ENCODE data around the gene SYTL2. TPM values are rescaled to one million over a fixed set of nuclear protein-coding genes. Genes with fewer than 3 reads are reported as not detected.
"Not testable (repeated sequence)": the region's sequence is repeated elsewhere in the genome, so short reads cannot be mapped to it uniquely, and the experiment has no call there.

The SYTL2 gene
- polyA plus RNA-seq, 3 donors from 2014 or later: 26.1 to 67.0 (median 33.3) TPM

DNA sequence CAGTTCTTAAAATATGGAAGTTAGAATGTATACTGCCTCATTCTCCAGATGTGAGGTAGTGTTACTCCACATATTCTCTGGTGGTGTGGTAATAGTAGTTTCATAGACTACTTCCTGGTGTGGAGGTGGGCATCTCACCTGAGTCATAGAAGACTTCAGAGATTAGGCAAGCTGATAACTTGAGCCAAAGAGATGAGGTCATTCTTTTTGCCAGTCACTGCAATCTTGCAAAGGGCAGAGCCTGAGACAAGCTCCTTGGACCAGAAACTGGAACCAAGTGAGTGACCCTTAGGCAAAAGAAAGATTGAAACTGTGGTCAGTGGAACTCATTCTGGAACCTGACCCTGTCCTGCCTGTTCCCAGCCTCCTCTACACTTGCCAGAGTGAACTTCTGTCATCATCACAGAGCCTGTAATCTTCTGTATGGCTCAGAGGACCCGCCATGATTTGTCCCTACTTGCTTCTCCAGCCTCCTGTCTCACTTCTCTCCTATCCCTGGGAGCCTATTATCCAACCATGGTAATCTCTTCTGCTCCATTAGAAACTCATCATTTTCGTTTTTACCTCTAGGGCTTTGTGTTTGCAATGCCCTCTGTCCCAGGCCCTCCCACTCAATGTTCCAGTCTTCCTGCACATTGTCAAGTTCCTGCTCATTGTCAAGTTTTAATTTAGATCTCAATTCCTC lies 33.6 kb upstream of the SYTL2 start:
- no peak for DNase-seq
- Mint-ChIP-seq H3K4me3 (no peak overlapping the region), H3K4me1 (no peaks in the 10 kb centered on the region), H3K36me3 (peaks cover 4 to 8% (median 5%) of the 10 kb centered on the region in 3 donors), H3K27ac (peak overlapping the region in 1 of 6 donors; percentile 18), H3K27me3 (ENCODE audit: low read depth in 3 of 3) (peaks cover 0 to 2% (median 2%) of the 10 kb centered on the region in 3 donors), H3K9me3 (no peaks in the 10 kb centered on the region)

DNA sequence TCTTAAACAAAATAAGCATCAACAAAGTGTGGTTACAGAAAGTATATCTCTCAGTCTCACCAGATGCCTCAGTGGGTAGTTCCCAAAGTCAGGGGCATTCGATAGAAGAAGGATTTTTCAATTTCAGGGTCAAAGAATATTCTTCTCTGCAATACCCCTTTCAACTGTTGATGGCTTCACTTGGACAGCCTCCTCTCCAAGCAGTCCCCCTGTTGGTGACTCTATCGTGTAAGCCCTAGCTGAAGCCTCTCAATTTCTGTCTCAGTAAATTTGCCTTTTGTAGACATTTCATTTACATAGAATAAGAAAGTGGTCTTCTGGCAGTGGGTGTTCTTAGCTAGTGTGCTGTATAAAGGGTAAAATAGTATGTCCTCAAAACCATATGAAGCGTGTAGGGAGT lies 33.0 kb upstream of the SYTL2 start:
- peaks cover 2% of the 10 kb centered on the region in 3 donors for H3K27me3 Mint-ChIP-seq (ENCODE audit: low read depth in 3 of 3)
- no peaks in the 10 kb centered on the region for H3K4me1 Mint-ChIP-seq
- DNase-seq: no peak
- H3K9me3 Mint-ChIP-seq: no peaks in the 10 kb centered on the region
- peak overlapping the region in 1 of 6 donors; percentile 18 for H3K27ac Mint-ChIP-seq
- peaks cover 5 to 8% (median 5%) of the 10 kb centered on the region in 3 donors for H3K36me3 Mint-ChIP-seq
- no peak overlapping the region for H3K4me3 Mint-ChIP-seq

DNA sequence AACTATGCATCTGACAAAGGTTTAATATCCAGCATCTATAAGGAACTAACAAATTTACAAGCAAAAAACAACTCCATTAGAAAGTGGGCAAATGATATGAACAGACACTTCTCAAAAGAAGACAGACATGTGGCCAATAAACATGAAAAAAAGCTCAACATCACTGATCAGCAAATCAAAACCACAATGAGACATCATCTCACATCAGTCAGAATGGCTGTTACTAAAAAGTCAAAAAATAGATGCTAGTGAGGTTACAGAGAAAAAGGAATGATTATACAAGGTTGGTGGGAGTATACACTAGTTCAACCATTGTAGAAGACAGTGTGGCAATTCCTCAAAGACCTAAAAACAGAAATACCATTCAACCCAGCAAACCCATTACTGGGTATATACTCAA lies 30.0 kb upstream of the SYTL2 start:
- H3K4me3 Mint-ChIP-seq; H3K36me3 Mint-ChIP-seq; DNase-seq; H3K27me3 Mint-ChIP-seq (ENCODE audit: low read depth in 3 of 3); H3K4me1 Mint-ChIP-seq; H3K9me3 Mint-ChIP-seq: not testable (repeated sequence)
- peak overlapping the region in 1 of 6 donors; percentile 47 for H3K27ac Mint-ChIP-seq

DNA sequence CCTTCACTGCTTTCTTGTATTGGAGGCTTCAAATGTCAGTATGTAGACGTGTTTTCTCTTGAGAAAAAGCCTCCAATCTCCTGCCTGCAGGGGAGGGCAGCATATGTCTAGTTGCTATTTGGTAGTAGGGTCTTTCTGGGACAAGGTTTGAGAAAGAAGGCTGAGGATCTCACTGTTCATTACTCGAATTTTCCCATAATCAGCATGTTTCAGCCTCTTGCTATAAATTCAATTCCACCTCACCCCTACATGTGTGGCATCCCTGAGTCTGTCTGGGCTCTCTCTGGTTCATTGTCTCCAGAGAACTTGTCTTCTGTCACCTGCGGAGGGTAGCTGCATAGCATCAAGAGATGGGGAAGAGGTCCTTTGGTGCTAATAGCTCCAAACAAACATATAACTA lies 24.8 kb upstream of the SYTL2 start:
- no peak for DNase-seq
- H3K36me3 Mint-ChIP-seq: peaks cover 10 to 19% (median 14%) of the 10 kb centered on the region in 3 donors
- H3K4me1 Mint-ChIP-seq: no peaks in the 10 kb centered on the region
- H3K4me3 Mint-ChIP-seq: no peak overlapping the region
- H3K27ac Mint-ChIP-seq: no peak overlapping the region
- H3K27me3 Mint-ChIP-seq (ENCODE audit: low read depth in 3 of 3): peaks cover 0 to 2% (median 2%) of the 10 kb centered on the region in 3 donors
- H3K9me3 Mint-ChIP-seq: peaks cover 2 to 12% (median 5%) of the 10 kb centered on the region in 6 donors

DNA sequence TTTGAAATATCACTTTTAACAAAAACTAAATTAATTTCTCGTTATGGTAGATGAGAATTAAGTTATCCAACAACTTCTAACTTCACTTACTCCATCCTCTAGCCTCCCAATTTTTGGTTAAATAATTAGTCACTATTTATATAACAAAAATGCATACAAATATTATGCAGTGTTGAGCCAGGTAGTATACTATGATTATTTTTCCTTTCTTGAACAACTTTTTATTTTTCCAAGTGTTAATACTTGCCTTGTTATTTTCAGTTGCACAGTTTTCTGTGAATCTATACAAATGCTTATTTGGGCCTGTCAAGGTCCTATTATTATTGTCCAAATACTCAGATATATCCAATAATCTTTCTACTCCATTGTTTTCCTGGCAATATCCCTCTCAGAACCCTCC lies 24.3 kb upstream of the SYTL2 start:
- peaks cover 2 to 12% (median 5%) of the 10 kb centered on the region in 6 donors for H3K9me3 Mint-ChIP-seq
- H3K4me3 Mint-ChIP-seq: no peak overlapping the region
- no peaks in the 10 kb centered on the region for H3K4me1 Mint-ChIP-seq
- peaks cover 0 to 2% (median 2%) of the 10 kb centered on the region in 3 donors for H3K27me3 Mint-ChIP-seq (ENCODE audit: low read depth in 3 of 3)
- DNase-seq: no peak
- no peak overlapping the region for H3K27ac Mint-ChIP-seq
- peaks cover 10 to 20% (median 14%) of the 10 kb centered on the region in 3 donors for H3K36me3 Mint-ChIP-seq

DNA sequence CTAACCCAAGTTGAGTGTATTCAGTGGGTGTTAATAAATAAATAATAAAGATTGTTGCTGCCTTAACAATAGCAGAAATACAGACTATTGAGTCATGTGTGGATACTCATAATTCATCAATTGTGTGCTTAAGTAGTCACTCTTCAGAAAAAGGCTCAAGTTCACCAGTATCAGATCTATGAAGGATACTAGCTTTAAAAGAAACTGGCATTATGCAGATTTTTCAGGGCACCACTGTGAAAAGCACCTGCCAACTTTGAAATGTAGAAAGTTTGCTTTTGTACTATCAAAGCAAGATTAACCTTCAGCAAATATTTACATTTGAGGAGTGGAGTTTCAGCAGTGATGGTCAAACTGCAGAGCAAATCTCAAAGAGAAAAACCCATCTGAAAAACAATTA lies 20.1 kb upstream of the SYTL2 start:
- DNase-seq: no peak
- Mint-ChIP-seq H3K27me3 (ENCODE audit: low read depth in 3 of 3) (peaks cover 0 to 2% (median 0%) of the 10 kb centered on the region in 3 donors), H3K27ac (peak overlapping the region in 1 of 6 donors; percentile 53)

DNA sequence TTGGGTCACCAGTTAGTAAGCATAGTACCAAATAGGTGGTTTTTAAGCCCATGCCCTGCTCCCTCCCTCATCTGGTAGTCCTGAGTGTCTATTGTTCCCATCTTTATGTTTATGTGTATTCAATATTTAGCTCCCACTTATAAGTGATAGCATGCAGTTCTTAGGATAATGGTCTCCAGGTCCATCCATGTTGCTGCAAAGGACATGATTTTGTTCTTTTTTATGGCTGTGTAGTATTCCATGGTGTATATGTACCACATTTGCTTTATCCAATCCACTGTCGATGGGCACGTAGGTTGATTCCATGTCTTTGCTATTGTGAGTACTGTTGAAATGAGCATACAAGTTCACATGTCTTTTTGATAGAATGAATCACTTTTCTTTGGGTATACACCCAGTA lies 18.2 kb upstream of the SYTL2 start:
- Mint-ChIP-seq H3K4me3 (no peak overlapping the region), H3K36me3 (peaks cover 0 to 4% (median 0%) of the 10 kb centered on the region in 3 donors), H3K27ac (peak overlapping the region in 1 of 6 donors; percentile 57), H3K9me3 (no peaks in the 10 kb centered on the region), H3K27me3 (ENCODE audit: low read depth in 3 of 3) (peaks cover 0 to under 1% (median 0%) of the 10 kb centered on the region in 3 donors), H3K4me1 (peaks cover 33 to 35% of the 10 kb centered on the region in 2 donors)
- no peak for DNase-seq

More for the DNA sequence above, 20.1 kb upstream of the SYTL2 start:
- Mint-ChIP-seq H3K9me3 (peaks cover 0 to 10% (median 4%) of the 10 kb centered on the region in 6 donors), H3K4me3 (no peak overlapping the region), H3K36me3 (peaks cover 7 to 12% (median 7%) of the 10 kb centered on the region in 3 donors), H3K4me1 (peaks cover 18 to 20% of the 10 kb centered on the region in 2 donors)

DNA sequence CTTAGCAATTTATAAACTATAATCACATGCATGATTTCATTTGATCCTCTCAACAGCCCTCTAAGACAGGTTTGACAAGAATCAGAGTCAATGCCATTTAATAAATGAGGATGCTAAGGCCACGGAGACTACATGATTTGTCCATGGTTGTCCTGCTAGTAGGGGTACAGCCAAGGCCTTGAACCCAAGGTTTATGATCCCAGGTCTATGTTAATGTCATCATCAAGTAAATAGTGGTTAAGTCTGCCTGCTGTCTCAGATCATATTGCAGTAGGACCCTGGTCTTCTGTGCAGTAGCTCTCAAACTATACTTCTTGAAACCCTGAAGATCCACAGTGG lies 17.7 kb upstream of the SYTL2 start:
- Mint-ChIP-seq H3K4me3 (no peak overlapping the region), H3K36me3 (peaks cover 0 to 4% (median 0%) of the 10 kb centered on the region in 3 donors), H3K27me3 (ENCODE audit: low read depth in 3 of 3) (peaks cover 0 to 1% (median 0%) of the 10 kb centered on the region in 3 donors)

DNA sequence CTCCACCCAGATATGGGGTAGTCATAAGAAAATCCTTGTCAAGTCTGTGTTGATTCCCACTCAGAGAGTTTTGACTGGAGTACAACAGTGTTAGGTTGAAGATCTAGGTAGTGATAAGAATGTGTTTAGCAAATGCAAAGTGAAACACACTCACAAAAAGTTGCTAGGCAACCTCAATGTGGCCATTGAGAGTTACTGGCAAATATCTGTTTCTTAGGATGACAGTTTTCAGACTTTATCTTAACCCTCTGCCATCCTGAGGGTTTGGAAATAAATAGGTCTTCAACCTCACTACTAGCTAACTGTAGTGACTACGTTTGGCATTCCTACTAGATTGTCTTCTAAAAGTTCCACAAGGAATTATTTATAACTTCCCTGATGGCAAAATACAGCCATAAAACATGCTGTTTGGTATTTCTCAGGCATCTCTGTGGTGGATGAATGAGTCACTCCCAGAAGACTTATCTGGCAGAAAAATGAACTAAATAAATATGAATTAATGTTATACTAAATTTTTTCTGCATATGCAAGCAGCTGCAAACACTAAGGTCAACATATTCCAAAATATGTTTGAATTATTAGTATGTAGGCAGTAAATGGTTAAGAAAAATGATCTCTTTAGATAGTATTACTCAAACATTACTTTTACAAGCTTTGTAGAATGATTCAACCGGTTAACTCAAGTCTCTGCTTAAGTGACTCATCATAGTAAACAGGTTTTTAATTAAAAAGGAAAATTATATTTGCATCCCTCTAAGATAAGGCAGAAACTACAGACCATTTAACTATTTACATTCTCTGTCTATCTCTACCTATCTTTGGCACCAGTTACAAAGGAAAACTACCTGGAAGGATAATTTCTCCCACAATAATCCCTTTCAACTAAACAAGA lies 17.1 kb upstream of the SYTL2 start:
- Mint-ChIP-seq H3K4me3 (peak overlapping the region in 3 of 5 donors; percentile 4 to 54 (median 34)), H3K27ac (peak overlapping the region; percentile 73 to 96 (median 94))
- DNase-seq: peak; percentile 43 to 64 (median 57)

More for the DNA sequence above, 17.7 kb upstream of the SYTL2 start:
- H3K9me3 Mint-ChIP-seq: no peaks in the 10 kb centered on the region
- no peak for DNase-seq
- peak overlapping the region in 2 of 6 donors; percentile 9 to 57 for H3K27ac Mint-ChIP-seq
- peaks cover 39 to 40% of the 10 kb centered on the region in 2 donors for H3K4me1 Mint-ChIP-seq

DNA sequence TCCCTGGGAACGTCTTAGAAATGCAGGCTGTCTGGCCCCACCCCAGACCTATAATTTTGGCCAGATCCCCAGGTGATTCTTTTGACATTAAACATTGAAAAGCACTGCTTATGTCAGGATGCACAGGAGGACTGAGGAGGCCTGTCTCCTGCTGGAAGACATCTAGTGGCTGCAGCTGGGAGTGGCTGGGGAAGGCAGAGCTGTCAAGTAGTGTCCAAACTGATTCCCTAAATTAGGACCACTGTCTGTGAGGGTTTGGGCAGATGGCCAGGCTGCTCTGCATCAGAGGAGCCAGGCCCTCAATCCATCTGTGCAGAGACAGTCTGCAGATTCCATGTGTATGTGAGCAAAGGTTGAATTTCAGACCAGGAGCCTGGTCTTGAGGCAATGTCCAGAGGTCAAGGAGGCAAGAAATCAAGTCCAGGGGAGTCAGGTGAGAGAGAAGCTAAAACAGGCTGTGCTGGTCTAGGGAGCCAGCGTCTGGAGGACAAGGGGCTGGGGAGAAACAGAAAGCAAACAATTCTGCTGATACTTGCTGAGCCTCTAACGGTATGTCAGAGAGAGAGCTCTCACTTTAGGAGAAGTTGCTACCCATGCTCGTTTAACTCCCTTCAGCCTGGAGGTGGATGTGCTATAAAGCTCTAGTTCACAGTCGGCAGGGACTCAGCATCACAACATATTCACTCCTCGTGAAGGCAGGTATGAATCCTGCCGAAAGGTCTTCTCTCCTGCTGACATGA lies 15.3 kb upstream of the SYTL2 start:
- Mint-ChIP-seq H3K4me1 (peaks cover 54 to 59% of the 10 kb centered on the region in 2 donors), H3K4me3 (peak overlapping the region in 3 of 5 donors; percentile 14 to 58 (median 50)), H3K36me3 (peaks cover 0 to 4% (median 0%) of the 10 kb centered on the region in 3 donors), H3K9me3 (no peaks in the 10 kb centered on the region), H3K27me3 (ENCODE audit: low read depth in 3 of 3) (peaks cover 0 to 3% (median 0%) of the 10 kb centered on the region in 3 donors), H3K27ac (peak overlapping the region; percentile 81 to 96 (median 94))
- peak in 1 of 3 donors; percentile 27 for DNase-seq

More for the DNA sequence above, 17.1 kb upstream of the SYTL2 start:
- peaks cover 0 to 4% (median 0%) of the 10 kb centered on the region in 3 donors for H3K36me3 Mint-ChIP-seq
- no peaks in the 10 kb centered on the region for H3K9me3 Mint-ChIP-seq
- peaks cover 0 to 1% (median 0%) of the 10 kb centered on the region in 3 donors for H3K27me3 Mint-ChIP-seq (ENCODE audit: low read depth in 3 of 3)
- H3K4me1 Mint-ChIP-seq: peaks cover 44 to 47% of the 10 kb centered on the region in 2 donors

DNA sequence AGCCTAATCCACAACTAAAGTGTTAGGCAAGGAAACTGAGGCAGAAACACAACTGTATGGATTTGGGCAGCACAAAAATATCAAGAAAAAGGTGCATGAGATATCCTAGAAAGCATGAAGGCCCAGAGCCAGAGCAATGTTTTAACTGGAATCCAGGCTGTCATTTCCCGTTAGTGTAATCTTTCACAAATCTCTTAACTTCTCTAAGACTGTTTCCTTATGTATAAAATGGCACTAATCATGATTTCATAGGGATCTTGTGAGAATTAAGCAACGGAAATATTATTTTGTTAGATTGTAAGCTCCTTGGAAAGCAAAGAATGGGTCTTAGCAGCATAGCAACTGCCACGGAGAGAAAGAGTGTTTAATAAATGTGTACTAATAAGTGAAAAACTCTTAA lies 14.7 kb upstream of the SYTL2 start:
- Mint-ChIP-seq H3K4me3 (peak overlapping the region in 1 of 5 donors; percentile 58), H3K9me3 (no peaks in the 10 kb centered on the region), H3K4me1 (peaks cover 54 to 63% of the 10 kb centered on the region in 2 donors), H3K27me3 (ENCODE audit: low read depth in 3 of 3) (peaks cover 0 to 3% (median 0%) of the 10 kb centered on the region in 3 donors), H3K36me3 (no peaks in the 10 kb centered on the region), H3K27ac (peak overlapping the region; percentile 43 to 96 (median 91))
- DNase-seq: no peak

DNA sequence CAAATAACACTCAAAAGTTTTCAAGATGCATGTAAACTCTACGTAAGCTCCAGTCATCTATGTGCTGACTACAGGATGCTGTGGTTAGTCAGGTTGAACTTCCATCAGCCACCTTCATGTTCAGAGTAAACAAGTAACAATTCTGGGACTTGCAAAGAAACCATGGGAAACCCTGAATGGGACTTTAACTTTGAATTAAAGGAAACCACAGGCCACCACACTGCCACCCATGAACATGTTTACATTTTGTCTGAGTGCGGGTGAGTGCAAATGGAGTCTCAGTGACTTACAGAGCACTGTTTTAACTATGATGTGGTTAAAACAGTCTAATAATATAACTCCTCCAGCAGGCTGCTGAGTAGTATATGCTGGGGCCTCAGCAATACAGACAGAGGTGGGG lies 12.9 kb upstream of the SYTL2 start:
- H3K4me3 Mint-ChIP-seq: peak overlapping the region; percentile 52 to 85 (median 70)

DNA sequence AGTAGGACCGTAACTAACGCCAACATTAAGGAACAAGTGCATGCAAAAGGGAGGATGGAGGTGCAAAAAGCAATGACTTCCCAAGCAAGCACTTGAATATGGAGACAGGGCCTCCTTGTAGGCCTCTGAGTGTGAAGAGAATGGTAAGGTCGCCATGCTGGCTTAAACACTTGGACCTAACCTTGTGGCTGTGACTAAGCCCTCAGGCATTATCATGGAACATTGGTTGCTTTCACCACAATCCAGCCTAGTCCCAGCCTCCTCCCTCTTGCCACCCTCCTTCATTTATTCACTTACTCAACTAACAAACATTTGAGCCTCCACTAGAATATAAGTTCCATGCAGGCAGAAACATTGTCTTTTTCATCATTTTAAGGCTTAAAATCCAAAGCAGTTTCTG lies 11.9 kb upstream of the SYTL2 start:
- Mint-ChIP-seq H3K4me3 (peak overlapping the region in 1 of 5 donors; percentile 48), H3K4me1 (peaks cover 53 to 60% of the 10 kb centered on the region in 2 donors), H3K9me3 (no peaks in the 10 kb centered on the region), H3K27ac (peak overlapping the region in 5 of 6 donors; percentile 69 to 99 (median 76)), H3K36me3 (no peaks in the 10 kb centered on the region), H3K27me3 (ENCODE audit: low read depth in 3 of 3) (peaks cover 0 to 3% (median 0%) of the 10 kb centered on the region in 3 donors)
- DNase-seq: no peak

More for the DNA sequence above, 12.9 kb upstream of the SYTL2 start:
- H3K27me3 Mint-ChIP-seq (ENCODE audit: low read depth in 3 of 3): peaks cover 0 to 3% (median 0%) of the 10 kb centered on the region in 3 donors
- DNase-seq: peak; percentile 71 to 80 (median 76)
- peaks cover 54 to 63% of the 10 kb centered on the region in 2 donors for H3K4me1 Mint-ChIP-seq
- H3K36me3 Mint-ChIP-seq: no peaks in the 10 kb centered on the region
- H3K9me3 Mint-ChIP-seq: no peaks in the 10 kb centered on the region
- H3K27ac Mint-ChIP-seq: peak overlapping the region; percentile 76 to 99 (median 92)
